ENCODE data around the gene TMEM179.

- TF ChIP-seq, protein P1, sequence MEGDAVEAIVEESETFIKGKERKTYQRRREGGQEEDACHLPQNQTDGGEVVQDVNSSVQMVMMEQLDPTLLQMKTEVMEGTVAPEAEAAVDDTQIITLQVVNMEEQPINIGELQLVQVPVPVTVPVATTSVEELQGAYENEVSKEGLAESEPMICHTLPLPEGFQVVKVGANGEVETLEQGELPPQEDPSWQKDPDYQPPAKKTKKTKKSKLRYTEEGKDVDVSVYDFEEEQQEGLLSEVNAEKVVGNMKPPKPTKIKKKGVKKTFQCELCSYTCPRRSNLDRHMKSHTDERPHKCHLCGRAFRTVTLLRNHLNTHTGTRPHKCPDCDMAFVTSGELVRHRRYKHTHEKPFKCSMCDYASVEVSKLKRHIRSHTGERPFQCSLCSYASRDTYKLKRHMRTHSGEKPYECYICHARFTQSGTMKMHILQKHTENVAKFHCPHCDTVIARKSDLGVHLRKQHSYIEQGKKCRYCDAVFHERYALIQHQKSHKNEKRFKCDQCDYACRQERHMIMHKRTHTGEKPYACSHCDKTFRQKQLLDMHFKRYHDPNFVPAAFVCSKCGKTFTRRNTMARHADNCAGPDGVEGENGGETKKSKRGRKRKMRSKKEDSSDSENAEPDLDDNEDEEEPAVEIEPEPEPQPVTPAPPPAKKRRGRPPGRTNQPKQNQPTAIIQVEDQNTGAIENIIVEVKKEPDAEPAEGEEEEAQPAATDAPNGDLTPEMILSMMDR (IDR thresholded peaks at IDR 0.05) = no peak
- TF ChIP-seq EZH2 (IDR thresholded peaks at IDR 0.05; ENCODE audit: borderline replicate concordance, insufficient read depth, low read depth, low read length, poor library complexity, severe bottlenecking) = no peak
Measured at GRCh38 chr14:104576232-104576969, 28.2 kb downstream of the TMEM179 start.

Measured in B cell (primary cell).